Islet precursor cell (in vitro differentiated cells): ENCODE measurements around the gene FLAD1.
"Not testable (repeated sequence)": the region's sequence is repeated elsewhere in the genome, so short reads cannot be mapped to it uniquely, and the experiment has no call there.

Experiments used
- DNase-seq: peaks from one replicate; pipeline ENCODE4 v3.0.0-alpha.2; 2018

The FLAD1 gene

GRCh38 chr1:154969860-154970452, 13.2 kb upstream of the FLAD1 start:
- DNase-seq = no peak

GRCh38 chr1:154970631-154971340, 12.4 kb upstream of the FLAD1 start, which contains the start of gene SHC1:
SHC1 (minus strand) TSS chr1:154970747; CDS start chr1:154970526, 221 bp downstream.
- peak; percentile 97 for DNase-seq

- no peak for DNase-seq
Measured at GRCh38 chr1:154971341-154971998, 11.7 kb upstream of the FLAD1 start.

GRCh38 chr1:154972213-154972516, 11.0 kb upstream of the FLAD1 start:
- no peak for DNase-seq

- DNase-seq = peak; percentile 99
Measured at GRCh38 chr1:154972517-154973343, 10.4 kb upstream of the FLAD1 start.

- DNase-seq = peak; percentile 99
Measured at GRCh38 chr1:154973344-154974101, 9.6 kb upstream of the FLAD1 start.

- peak; percentile 100 for DNase-seq
Measured at GRCh38 chr1:154974102-154974807, 8.9 kb upstream of the FLAD1 start, which contains the start of gene CKS1B. CKS1B (plus strand) TSS chr1:154974681; CDS start chr1:154974746, 65 bp downstream.

- DNase-seq = peak; percentile 97
Measured at GRCh38 chr1:154974808-154975408, 8.2 kb upstream of the FLAD1 start.

GRCh38 chr1:154975409-154976059, 7.6 kb upstream of the FLAD1 start:
- DNase-seq = peak; percentile 68

GRCh38 chr1:154977762-154978161, 5.4 kb upstream of the FLAD1 start:
- not testable (repeated sequence) for DNase-seq

GRCh38 chr1:154978360-154978759, 4.8 kb upstream of the FLAD1 start:
- DNase-seq = no peak

GRCh38 chr1:154982341-154982740, 803 bp upstream of the FLAD1 start:
- no peak for DNase-seq

- no peak for DNase-seq
Measured at GRCh38 chr1:154983776-154984466, 777 bp downstream of the FLAD1 start.

- DNase-seq = not testable (repeated sequence)
Measured at GRCh38 chr1:154986736-154987135, 3.6 kb downstream of the FLAD1 start.

- no peak for DNase-seq
Measured at GRCh38 chr1:154987326-154987725, 4.2 kb downstream of the FLAD1 start.

- no peak for DNase-seq
Measured at GRCh38 chr1:154988058-154988954, 5.2 kb downstream of the FLAD1 start.

GRCh38 chr1:154989195-154989860, 6.2 kb downstream of the FLAD1 start:
- DNase-seq = no peak

- DNase-seq = no peak
Measured at GRCh38 chr1:154990276-154990675, 7.1 kb downstream of the FLAD1 start.
